Fibroblast of the aortic adventitia (primary cell): ENCODE measurements around the gene MIPEP. TPM values are rescaled to one million over a fixed set of nuclear protein-coding genes. Genes with fewer than 3 reads are reported as not detected.

Source experiments
- DNase-seq: peaks from one replicate; pipeline ENCODE4 v3.0.0-alpha.2; 2010; ENCODE audit warnings: low read depth
- H3K4me3 ChIP-seq: 2 replicates; pipeline ENCODE4 v1.5.1; 2011; ENCODE audit warnings: low read depth, mild to moderate bottlenecking, control low read depth, low read length, moderate library complexity
- CTCF ChIP-seq: IDR thresholded peaks from 2 replicates; pipeline ENCODE4 v1.5.1; 2011; ENCODE audit warnings: mild to moderate bottlenecking, low read length, control low read depth, inconsistent platforms; ENCODE audit not compliant: insufficient read depth
- total RNA-seq: library from RNA; depleted of rRNA; stranded (reverse); fragments of >200 nt; gene quantifications from 2 replicates; pipeline ENCODE4 v1.2.3, GENCODE V29; 2012; ENCODE audit warnings: low replicate concordance

Gene MIPEP
- total RNA-seq, 1 donor, result 28.1 TPM

DNA sequence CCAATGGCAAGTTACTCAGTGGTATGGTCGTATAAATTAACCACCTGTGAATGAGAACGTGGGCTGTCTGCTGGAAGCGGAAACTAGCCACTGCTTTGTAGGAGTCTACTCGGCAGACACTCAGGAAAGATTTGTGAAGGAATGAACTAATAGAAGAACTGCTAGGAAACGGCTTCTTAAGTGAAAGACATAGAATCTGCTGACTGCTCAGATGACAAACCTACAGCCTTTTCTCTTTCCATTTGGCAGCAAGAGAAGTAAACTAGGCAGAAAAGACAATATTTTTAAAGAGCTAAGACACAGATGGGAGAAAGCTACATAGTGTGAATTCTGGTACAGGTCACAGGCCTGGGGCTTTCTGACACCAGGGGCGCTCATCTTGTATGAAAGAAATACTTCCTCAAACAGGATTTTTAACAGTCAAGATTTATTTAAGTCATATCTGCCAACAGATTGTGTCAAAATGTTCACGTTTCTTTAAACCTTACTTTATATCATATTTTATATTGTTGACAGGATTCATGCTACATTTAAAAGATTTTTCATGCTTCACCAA is 78.4 kb downstream of the MIPEP start:
- TF ChIP-seq CTCF, result no peak
- H3K4me3 ChIP-seq, result no peak overlapping the region
- no peak for DNase-seq

GRCh38 chr13:23808803-23809202 is 80.4 kb downstream of the MIPEP start:
- H3K4me3 ChIP-seq, result no peak overlapping the region
- no peak for DNase-seq
- no peak for TF ChIP-seq CTCF

GRCh38 chr13:23806874-23807526 is 82.2 kb downstream of the MIPEP start:
- DNase-seq, result no peak
- TF ChIP-seq CTCF, result no peak
- no peak overlapping the region for H3K4me3 ChIP-seq

DNA sequence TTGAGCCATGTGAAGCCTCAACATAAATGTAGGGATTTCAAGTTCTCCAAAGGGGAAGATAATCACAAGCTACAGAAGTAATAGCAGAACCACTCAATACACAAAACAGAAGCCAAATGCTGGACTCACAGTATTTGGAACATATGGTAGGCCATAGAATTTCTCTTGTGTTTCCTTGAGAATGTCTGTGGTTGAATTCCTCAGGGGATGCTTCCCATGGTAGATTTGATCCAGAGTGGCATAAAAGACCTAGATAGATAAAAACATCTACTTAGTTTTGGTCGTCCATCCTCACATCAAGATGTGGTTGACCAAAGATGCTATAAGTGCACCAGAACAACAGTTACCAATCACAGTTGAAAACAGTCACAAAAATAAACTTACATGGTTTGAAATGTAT is 83.4 kb downstream of the MIPEP start:
- no peak for DNase-seq
- no peak overlapping the region for H3K4me3 ChIP-seq
- no peak for TF ChIP-seq CTCF

DNA sequence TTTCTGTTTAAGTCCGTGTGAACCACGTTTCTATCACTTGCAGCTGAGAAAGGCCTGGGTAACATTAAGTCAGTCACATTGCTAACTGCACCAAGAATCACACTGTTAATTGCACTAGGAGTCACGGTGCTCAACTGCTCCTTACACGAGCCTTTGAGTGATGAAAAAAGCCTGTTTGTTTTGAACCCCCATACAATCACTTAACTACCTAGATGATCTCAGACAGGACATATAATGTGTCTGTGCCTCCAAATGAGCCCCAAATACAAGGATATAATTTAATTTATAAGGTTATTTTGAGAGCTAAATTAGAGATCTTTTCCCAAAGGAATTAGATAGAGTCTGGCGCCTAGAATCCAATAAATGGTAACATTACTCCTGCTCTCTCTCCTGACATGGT is 84.1 kb downstream of the MIPEP start:
- H3K4me3 ChIP-seq, result no peak overlapping the region
- no peak for TF ChIP-seq CTCF
- DNase-seq, result no peak

- DNase-seq, result no peak
- no peak overlapping the region for H3K4me3 ChIP-seq
- no peak for TF ChIP-seq CTCF
Measured at GRCh38 chr13:23804166-23804565, 85.0 kb downstream of the MIPEP start.

DNA sequence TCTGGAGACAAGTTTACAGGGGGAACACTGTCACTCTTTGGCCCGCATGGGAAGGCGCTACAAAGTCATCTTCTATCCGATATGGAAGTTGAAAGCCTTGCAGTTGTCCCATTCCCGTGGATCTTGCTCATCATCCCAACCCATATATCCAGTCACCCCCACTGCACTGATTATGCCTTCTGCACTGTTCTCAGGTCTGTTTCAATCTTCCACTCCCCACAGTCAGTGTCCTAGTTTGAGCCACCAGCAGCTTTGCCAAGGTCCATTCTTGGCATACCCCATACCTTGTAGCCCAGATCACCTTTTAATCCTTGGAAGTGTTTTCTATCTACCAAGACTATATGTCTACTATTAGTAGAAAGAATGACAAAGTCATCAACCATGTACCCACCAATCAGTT is 88.1 kb downstream of the MIPEP start:
- H3K4me3 ChIP-seq, result no peak overlapping the region
- no peak for TF ChIP-seq CTCF
- no peak for DNase-seq
